ENCODE measurements around the gene DUOX1. TPM values are rescaled to one million over a fixed set of nuclear protein-coding genes. Genes with fewer than 3 reads are reported as not detected.

Gene DUOX1
- total and polyA plus RNA-seq, 2 donors (not counting 3 experiments of a cell fraction or from before 2014, with no cell fraction given): not detected

DNA sequence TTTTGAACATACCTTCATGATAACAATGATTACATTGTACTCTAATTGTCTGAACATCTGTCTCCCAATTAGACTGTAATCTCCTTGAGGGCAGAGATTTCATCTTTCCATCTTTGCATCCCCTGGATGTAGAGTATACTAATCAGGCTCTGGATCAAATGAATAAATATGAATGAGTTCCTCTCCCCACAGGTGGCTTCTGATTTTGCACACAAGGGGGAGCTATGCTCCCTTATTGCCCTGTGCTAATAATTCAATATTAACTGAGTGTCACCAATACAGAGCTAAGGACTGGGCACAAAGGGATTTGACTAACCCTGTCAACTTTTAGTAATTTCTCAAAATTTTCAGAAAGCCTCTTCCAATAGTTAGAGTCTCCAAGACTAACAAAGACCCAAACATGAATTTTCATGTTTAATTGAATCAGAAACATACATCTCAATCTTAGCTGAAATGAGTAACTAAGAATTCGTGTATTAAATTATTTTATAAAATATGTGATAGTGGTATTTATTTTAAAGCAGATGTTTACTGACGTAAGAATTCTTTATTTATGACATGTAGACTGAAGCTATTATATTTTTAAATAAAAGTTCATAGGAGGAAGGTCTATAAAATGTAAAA lies 3.1 kb upstream of the DUOX1 start:
- DNase-seq (ENCODE audit: low read depth, low spot score): peak; percentile 37
- no peak for FAIRE-seq
- Histone ChIP-seq H3K9ac (replicated peaks; ENCODE audit: extremely low read depth, insufficient read depth, low read length) (no peak overlapping the region), H3K27me3 (ENCODE audit: control insufficient read depth in 2 of 2, insufficient read depth in 2 of 2, low read length in 2 of 2) (peaks cover 57 to 77% of the 10 kb centered on the region in 2 experiments), H3K4me3 (replicated peaks in 1 of 3; ENCODE audit: insufficient read depth in 1 of 3, low read depth in 1 of 3, low read length in 3 of 3) (no peak overlapping the region), H3K27ac (ENCODE audit: insufficient read depth, low read depth, low read length) (no peak overlapping the region), H3K79me2 (ENCODE audit: control insufficient read depth, insufficient read depth, low read length) (no peaks in the 10 kb centered on the region), H3K4me1 (ENCODE audit: control insufficient read depth, extremely low read depth, insufficient read depth, low read length) (peaks cover 6% of the 10 kb centered on the region), H4K20me1 (replicated peaks; ENCODE audit: control insufficient read depth, extremely low read depth, insufficient read depth, low read length) (no peaks in the 10 kb centered on the region), H3K9me1 (replicated peaks; ENCODE audit: control insufficient read depth, extremely low read depth, insufficient read depth, low read length) (no peaks in the 10 kb centered on the region), H3K4me2 (ENCODE audit: insufficient read depth, low read length) (no peak overlapping the region), H3K9me3 (replicated peaks; ENCODE audit: control insufficient read depth, insufficient read depth, low read length) (no peaks in the 10 kb centered on the region), H2AFZ (ENCODE audit: low read depth, low read length) (no peak overlapping the region), H3K36me3 (ENCODE audit: control insufficient read depth in 2 of 2, extremely low read depth in 1 of 2, insufficient read depth in 2 of 2, low read length in 2 of 2) (no peaks in the 10 kb centered on the region)
- ChIA-PET CTCF (interaction anchor here (0.7 to 2.2 kb wide), 26 partner anchors 9 to 485 kb away, joined by 3 to 44 read pairs (median 6); partner anchors contain the start of gene DUOXA2), POLR2A (no interaction called here)
- intact Hi-C loops (cut with micrococcal nuclease): loop anchor here (1.0 kb wide), 1 partner anchor 331 kb away; no protein-coding TSS in a partner anchor
- dilution Hi-C loops (cut with MboI; ENCODE audit: extremely low pct_ligation_motif_present, low sequenced_read_pairs): no loop called here
- BruUV-seq (replicated peaks): no TSS peak
- TF ChIP-seq, protein P1, sequence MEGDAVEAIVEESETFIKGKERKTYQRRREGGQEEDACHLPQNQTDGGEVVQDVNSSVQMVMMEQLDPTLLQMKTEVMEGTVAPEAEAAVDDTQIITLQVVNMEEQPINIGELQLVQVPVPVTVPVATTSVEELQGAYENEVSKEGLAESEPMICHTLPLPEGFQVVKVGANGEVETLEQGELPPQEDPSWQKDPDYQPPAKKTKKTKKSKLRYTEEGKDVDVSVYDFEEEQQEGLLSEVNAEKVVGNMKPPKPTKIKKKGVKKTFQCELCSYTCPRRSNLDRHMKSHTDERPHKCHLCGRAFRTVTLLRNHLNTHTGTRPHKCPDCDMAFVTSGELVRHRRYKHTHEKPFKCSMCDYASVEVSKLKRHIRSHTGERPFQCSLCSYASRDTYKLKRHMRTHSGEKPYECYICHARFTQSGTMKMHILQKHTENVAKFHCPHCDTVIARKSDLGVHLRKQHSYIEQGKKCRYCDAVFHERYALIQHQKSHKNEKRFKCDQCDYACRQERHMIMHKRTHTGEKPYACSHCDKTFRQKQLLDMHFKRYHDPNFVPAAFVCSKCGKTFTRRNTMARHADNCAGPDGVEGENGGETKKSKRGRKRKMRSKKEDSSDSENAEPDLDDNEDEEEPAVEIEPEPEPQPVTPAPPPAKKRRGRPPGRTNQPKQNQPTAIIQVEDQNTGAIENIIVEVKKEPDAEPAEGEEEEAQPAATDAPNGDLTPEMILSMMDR (IDR thresholded peaks at IDR 0.05; ENCODE audit: extremely low read depth in 1 of 2, insufficient read depth in 1 of 2, low read depth in 1 of 2, low read length in 2 of 2): peak; percentile 44 to 50
- TF ChIP-seq POLR2AphosphoS5 (IDR thresholded peaks at IDR 0.05; ENCODE audit: insufficient read depth, low read depth, low read length): no peak

DNA sequence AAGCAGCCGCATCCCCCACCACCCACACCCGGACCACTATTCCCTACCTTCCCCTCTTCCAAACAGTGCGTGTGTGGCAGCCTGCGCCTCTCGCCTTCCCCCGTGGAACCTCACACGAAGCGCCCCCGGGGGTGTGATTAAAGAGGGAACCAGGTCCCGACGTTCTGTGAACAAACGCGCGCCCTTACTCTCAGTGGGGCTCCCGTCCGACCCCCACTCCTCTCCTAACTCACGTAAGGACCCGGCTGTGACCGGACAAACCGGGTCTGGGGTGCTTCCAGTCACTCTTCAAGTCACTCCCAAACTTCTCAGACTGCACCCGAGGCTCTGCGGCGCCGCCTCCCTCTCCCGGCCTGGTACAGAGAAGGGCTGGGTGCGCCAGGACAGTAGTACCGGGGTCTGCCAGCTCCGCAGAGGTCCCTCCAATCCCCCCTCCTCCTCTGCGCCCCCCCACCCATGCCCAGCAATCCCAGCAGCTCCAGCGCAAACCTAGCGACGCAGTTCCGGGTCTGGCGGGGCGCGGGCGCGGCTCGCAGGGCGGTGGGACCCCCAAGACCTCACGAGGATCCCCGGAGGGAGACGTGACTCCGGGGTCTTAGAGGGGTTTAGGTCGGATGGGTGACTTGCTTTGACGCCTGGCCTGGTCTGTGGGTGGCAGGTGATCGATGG lies 689 bp upstream of the DUOX1 start:
- intact Hi-C loops (cut with micrococcal nuclease) (no loop called here), dilution Hi-C loops (cut with MboI; ENCODE audit: extremely low pct_ligation_motif_present, low sequenced_read_pairs) (no loop called here)
- Histone ChIP-seq H4K20me1 (replicated peaks; ENCODE audit: control insufficient read depth, extremely low read depth, insufficient read depth, low read length) (no peaks in the 10 kb centered on the region), H3K79me2 (ENCODE audit: control insufficient read depth, insufficient read depth, low read length) (no peaks in the 10 kb centered on the region), H3K9me1 (replicated peaks; ENCODE audit: control insufficient read depth, extremely low read depth, insufficient read depth, low read length) (no peaks in the 10 kb centered on the region), H2AFZ (ENCODE audit: low read depth, low read length) (no peak overlapping the region), H3K4me3 (replicated peaks in 1 of 3; ENCODE audit: insufficient read depth in 1 of 3, low read depth in 1 of 3, low read length in 3 of 3) (no peak overlapping the region), H3K4me2 (ENCODE audit: insufficient read depth, low read length) (no peak overlapping the region), H3K9ac (replicated peaks; ENCODE audit: extremely low read depth, insufficient read depth, low read length) (no peak overlapping the region), H3K27me3 (ENCODE audit: control insufficient read depth in 2 of 2, insufficient read depth in 2 of 2, low read length in 2 of 2) (peaks cover 74 to 88% of the 10 kb centered on the region in 2 experiments), H3K9me3 (replicated peaks; ENCODE audit: control insufficient read depth, insufficient read depth, low read length) (no peaks in the 10 kb centered on the region), H3K27ac (ENCODE audit: insufficient read depth, low read depth, low read length) (no peak overlapping the region), H3K36me3 (ENCODE audit: control insufficient read depth in 2 of 2, extremely low read depth in 1 of 2, insufficient read depth in 2 of 2, low read length in 2 of 2) (no peaks in the 10 kb centered on the region), H3K4me1 (ENCODE audit: control insufficient read depth, extremely low read depth, insufficient read depth, low read length) (no peaks in the 10 kb centered on the region)
- no TSS peak for BruUV-seq (replicated peaks)
- no peak for TF ChIP-seq JUN (IDR thresholded peaks at IDR 0.05; ENCODE audit: borderline replicate concordance, insufficient read depth, insufficient read length, low read depth)
- TF ChIP-seq POLR2A (IDR thresholded peaks at IDR 0.05; ENCODE audit: low read depth, low read length): no peak
- TF ChIP-seq MYC (IDR thresholded peaks at IDR 0.05; ENCODE audit: low read depth, low read length): no peak
- peak; percentile 89 for TF ChIP-seq EZH2 (IDR thresholded peaks at IDR 0.05; ENCODE audit: borderline replicate concordance, low read depth, low read length, severe bottlenecking)
- ChIA-PET POLR2A (no interaction called here), CTCF (interaction anchor here (2.7 kb wide), 1 partner anchor 11 kb away, joined by 17 read pairs; no protein-coding TSS in a partner anchor)
- no peak for DNase-seq (ENCODE audit: low read depth, low spot score)
- FAIRE-seq: no peak
